Skeletal muscle satellite cell (primary cell): ENCODE measurements around the gene A1CF.
"Not testable (repeated sequence)": the region's sequence is repeated elsewhere in the genome, so short reads cannot be mapped to it uniquely, and the experiment has no call there.

Experiments
- H3K27me3 ChIP-seq: 2 replicates; pipeline ENCODE4 v1.7.0; 2013; ENCODE audit warnings: low read length; ENCODE audit not compliant: control insufficient read depth, insufficient read depth
- H3K36me3 ChIP-seq: 2 replicates; pipeline ENCODE4 v1.7.0; 2013; ENCODE audit warnings: mild to moderate bottlenecking, control low read depth, low read length; ENCODE audit not compliant: insufficient read depth
- H3K4me1 ChIP-seq: 2 replicates; pipeline ENCODE4 v1.7.0; 2013; ENCODE audit warnings: low read length; ENCODE audit not compliant: control insufficient read depth, insufficient read depth
- H3K4me2 ChIP-seq: 2 replicates; pipeline ENCODE4 v1.7.0; 2013; ENCODE audit warnings: mild to moderate bottlenecking, low read length
- H3K4me3 ChIP-seq: 2 replicates; pipeline ENCODE4 v1.7.0; 2013; ENCODE audit warnings: low read length
- H3K9ac ChIP-seq: 2 replicates; pipeline ENCODE4 v1.7.0; 2013; ENCODE audit warnings: mild to moderate bottlenecking, low read depth, low read length, moderate library complexity
- H3K9me3 ChIP-seq: replicated peaks from 2 replicates; pipeline ENCODE4 v1.7.0; 2013; ENCODE audit warnings: mild to moderate bottlenecking, control low read depth, low read length

Gene A1CF

GRCh38 chr10:50782017-50782416 is 103.4 kb downstream of the A1CF start:
- H3K4me3 ChIP-seq, H3K4me2 ChIP-seq, H3K36me3 ChIP-seq, H3K9me3 ChIP-seq, H3K4me1 ChIP-seq, H3K27me3 ChIP-seq, H3K9ac ChIP-seq: not testable (repeated sequence)

GRCh38 chr10:50780036-50780435 is 105.4 kb downstream of the A1CF start:
- H3K9ac ChIP-seq, H3K27me3 ChIP-seq, H3K4me1 ChIP-seq, H3K9me3 ChIP-seq, H3K36me3 ChIP-seq, H3K4me3 ChIP-seq, H3K4me2 ChIP-seq: not testable (repeated sequence)

GRCh38 chr10:50774868-50775267 is 110.6 kb downstream of the A1CF start:
- not testable (repeated sequence) for H3K4me3 ChIP-seq, H3K9ac ChIP-seq, H3K4me1 ChIP-seq, H3K4me2 ChIP-seq, H3K36me3 ChIP-seq, H3K27me3 ChIP-seq, H3K9me3 ChIP-seq

- H3K9ac ChIP-seq, H3K4me2 ChIP-seq, H3K27me3 ChIP-seq, H3K9me3 ChIP-seq, H3K4me1 ChIP-seq, H3K36me3 ChIP-seq, H3K4me3 ChIP-seq: not testable (repeated sequence)
These were observed 113.4 kb downstream of the A1CF start for GRCh38 chr10:50772042-50772441.

- not testable (repeated sequence) for H3K4me2 ChIP-seq, H3K27me3 ChIP-seq, H3K4me1 ChIP-seq, H3K36me3 ChIP-seq, H3K9ac ChIP-seq, H3K4me3 ChIP-seq, H3K9me3 ChIP-seq
These were observed 118.5 kb downstream of the A1CF start for GRCh38 chr10:50766774-50767513.
